Limb (tissue), 2 donors: ENCODE measurements around the gene SLBP.
"Not testable (repeated sequence)": the region's sequence is repeated elsewhere in the genome, so short reads cannot be mapped to it uniquely, and the experiment has no call there.

Experiments
- DNase-seq, 2 donors: peaks; one replicate each; pipeline ENCODE4 v3.0.0-alpha.2; 2016; ENCODE audit errors: extremely low spot score in 2 of 2

Gene SLBP

DNA sequence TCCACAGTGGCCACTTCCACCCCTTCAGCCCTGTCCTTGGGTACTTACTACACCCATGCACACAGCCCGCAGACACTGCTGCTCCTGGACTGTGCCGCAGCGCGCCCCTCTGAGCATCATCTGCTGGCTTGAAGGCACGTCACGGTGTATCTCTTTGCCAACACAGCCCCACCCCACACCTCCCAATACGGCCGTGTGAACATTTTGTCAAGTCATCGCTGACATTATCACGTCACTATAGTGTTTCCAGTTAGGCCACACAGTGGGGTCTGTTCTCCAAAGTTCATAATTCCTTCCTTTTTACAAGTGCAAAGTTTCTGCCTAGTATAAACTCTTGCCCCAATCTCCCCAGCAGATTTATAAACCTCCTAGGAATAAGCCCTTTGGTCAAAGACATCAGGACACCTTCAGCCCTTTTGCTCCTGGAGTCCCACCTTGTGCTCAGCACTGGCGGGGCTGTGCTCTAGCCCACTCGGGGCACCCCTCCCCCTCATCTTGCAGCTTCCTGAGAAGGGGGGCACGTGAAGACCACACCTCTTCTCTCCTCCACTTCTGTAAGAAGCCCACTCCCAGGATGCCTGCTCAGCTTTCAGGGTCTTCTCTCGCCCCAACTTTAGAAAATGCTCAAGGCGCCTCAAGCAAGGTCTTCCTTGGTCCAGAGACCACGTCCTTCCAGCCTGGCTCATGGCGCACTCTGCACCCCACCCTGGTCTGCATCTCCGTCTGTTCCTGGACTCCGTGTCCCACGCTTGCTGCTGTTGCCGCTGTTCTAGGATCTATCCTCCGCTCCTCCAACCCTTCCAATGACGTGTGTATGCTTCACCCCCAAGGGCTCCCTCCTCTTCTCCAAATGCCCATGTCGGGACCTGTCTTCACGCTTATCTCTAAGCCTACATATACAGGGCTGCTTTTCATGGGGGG, 35.3 kb downstream of the SLBP start:
- no peak for DNase-seq

GRCh38 chr4:1675802-1676137, 36.3 kb downstream of the SLBP start:
- DNase-seq: no peak

- no peak for DNase-seq
These were observed 36.9 kb downstream of the SLBP start for GRCh38 chr4:1675136-1675801.

DNA sequence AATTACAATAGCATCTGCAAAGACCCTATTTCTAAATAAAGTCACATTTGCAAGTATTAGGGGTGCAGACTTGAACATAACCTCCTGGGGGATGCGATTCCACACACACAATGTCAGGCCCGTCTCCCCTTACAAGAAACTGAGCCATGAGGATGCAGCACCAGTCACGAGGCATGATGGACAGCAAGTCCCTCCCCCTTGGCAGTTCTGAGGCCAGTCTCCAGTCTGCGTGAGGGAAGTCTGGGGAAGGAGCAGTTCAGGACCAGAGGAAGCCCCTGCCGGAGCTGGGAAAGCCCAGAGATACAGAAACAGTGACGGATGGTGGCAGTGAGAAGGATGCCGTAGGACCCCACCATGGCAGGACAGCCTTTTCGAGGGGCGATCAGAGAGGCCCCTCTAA, 37.4 kb downstream of the SLBP start:
- DNase-seq: no peak

GRCh38 chr4:1673671-1674070, 38.4 kb downstream of the SLBP start:
- DNase-seq: no peak

- not testable (repeated sequence) for DNase-seq
These were observed 41.1 kb downstream of the SLBP start for GRCh38 chr4:1671011-1671410.

GRCh38 chr4:1670279-1670678, 41.8 kb downstream of the SLBP start:
- no peak for DNase-seq

DNA sequence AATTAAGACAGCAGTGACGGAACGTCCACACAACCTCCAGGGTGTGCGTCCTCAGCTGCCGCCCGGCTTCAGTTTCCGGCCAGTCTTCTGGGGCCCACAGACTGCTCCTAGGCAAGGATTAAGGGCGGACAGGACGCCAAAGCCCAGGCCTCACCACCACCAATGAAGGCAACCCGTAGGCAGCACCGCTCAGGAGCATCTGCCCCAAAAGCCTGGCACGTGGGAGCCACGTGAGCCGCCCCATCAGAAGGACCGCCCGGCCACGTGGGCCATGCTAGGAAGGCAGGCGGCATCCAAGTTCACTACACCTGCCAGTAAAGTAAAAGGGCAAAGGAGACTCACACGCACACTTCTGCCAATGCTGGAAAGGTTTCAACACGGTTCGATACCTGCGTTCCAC, 42.3 kb downstream of the SLBP start:
- no peak for DNase-seq

- no peak for DNase-seq
These were observed 42.8 kb downstream of the SLBP start for GRCh38 chr4:1669270-1669669.

DNA sequence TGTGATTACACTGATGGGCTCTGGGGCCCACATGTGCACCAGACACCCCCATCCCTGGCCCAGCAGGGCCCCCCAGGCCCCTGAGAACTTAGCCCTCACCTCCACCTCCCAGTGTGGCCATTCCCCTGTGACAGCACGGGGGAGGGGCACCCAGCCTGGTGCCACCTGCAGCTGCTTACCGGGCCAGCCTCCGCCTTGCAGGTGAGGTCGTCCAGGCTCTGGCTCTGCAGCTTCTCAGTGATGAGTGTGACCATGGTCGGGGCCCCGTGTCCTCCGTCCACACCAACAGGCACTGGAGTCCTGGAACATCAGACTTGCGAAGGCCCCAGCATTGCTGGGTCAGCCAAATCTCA, 43.7 kb downstream of the SLBP start:
- DNase-seq: no peak

GRCh38 chr4:1667273-1667672, 44.8 kb downstream of the SLBP start:
- no peak for DNase-seq

DNA sequence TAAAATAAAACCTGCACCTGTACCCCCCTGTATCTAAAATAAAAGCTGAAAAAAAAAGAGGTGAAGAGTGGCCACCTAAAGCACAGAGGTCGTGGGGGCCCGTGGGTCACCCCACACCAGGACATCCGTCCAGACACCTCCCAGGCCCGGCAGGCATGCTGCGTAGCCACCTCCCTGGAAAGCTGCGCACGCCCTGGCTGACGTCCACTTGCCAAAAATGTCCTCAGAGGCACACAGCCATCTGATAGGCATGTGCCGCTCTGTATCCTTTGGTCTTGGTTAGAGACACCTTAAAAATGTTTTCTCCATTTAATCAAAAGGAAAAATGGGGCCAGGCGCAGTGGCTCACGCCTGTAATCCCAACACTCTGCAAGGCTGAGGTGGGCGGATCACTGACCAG, 45.7 kb downstream of the SLBP start:
- no peak for DNase-seq

DNA sequence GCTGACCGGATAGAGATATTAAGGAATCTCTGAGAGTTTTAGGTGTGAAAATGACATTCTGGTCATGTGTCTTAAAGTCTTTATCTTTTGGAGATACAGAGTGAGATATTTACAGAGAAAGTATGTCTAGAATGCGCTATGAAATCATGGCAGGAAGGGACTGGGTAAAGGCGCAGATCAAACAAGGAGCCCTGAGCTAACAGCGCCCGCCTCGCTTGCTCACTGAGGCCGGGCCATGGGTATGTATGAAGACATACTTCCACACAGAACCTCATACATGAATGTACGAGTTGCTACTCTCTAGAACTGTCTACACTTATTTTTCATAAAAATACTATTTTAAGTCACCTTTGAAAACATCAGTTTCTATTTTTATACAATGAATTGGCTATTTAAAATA, 48.0 kb downstream of the SLBP start:
- no peak for DNase-seq

- no peak for DNase-seq
These were observed 48.6 kb downstream of the SLBP start for GRCh38 chr4:1663549-1663948.

DNA sequence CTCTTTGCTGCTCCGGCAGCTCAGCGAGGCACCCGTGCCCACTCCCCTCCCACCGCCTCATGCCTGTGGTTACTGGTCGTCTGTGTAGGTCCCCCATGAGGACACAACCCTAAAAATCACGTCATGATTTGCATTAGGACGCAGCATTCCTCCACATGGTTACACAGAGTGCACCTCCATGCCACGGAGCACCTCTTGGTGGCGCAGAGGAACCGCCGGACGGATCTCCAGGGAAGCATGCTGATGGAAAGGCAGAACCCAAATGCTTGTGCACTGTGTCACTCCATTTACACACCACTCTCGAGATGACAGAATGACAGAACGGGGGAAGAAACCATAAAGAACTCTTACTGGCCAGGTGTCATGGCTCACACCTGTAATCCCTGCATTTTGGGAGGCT, 50.4 kb downstream of the SLBP start:
- DNase-seq: no peak

- DNase-seq: no peak
These were observed 51.0 kb downstream of the SLBP start for GRCh38 chr4:1660948-1661677.

DNA sequence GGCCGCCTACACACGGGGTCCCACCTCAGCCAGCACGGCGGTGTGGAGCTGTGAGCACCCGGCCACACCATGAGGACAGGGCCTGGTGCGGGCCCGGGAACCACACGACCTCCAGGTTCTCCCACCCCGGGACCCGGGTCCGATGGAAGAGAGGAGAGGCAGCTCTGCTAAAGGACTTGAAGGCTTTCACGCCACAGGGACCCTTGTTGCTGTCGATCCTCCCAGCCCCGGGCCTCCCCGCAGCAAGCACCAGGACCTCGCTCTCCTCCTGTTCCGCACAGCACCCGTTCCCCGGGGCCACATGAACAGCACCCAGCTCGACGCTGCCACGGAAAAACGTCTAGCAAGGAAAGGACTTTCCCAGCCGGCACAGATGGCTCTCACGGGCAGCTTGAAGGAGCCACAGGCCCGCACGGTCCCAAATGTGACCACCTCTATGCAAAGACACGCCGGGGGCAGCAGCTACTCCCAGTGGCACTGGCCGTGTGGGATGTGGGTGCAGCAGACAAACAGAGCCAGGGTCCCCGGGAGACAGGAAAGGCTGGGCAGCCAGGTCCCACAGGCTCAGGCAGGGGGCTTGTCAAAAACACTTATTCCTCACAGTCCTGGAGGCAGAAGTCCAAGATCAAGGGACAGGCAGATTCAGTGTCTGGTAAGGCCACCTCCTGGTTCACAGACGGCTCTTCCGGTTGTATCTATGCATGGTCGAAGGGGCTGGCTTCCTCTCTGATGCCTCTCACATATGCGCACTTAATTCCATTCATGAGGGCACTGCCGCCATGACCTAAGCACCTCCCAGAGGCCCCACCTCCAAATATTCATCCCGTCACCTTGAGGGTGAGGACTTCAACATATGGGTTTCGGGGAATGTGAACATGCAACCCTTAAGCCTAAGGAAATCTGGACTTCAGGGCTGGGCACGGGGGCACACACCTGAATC, 52.7 kb downstream of the SLBP start:
- no peak for DNase-seq

GRCh38 chr4:1658581-1658980, 53.5 kb downstream of the SLBP start:
- no peak for DNase-seq

GRCh38 chr4:1658146-1658545, 54.0 kb downstream of the SLBP start:
- DNase-seq: no peak

DNA sequence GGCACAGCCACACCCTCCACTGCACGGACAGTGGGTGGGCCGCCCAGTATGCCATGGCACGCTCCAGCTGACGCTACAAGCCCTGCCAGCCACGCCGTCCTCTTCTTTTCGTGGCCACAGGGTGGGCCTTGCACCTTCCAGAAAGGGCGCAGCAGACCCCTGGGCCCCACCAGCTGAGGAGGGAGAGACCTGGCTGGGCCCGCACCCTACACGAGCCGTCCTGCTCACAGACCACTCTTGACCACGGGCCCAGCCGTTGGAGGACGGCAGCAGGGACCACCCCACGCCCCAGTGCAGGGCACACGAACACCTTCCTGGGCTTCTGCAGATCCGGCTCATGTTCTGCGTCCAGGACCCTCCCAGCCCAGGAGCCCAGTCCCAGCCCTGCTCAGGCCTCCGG, 55.1 kb downstream of the SLBP start:
- DNase-seq: no peak

GRCh38 chr4:1656132-1656531, 56.0 kb downstream of the SLBP start:
- no peak for DNase-seq
